T follicular helper cell (primary cell): ENCODE data around the gene ZNF628.

Source experiments
- DNase-seq: peaks from one replicate; pipeline ENCODE4 v3.0.0-alpha.2; 2020; ENCODE audit warnings: low read depth

ZNF628 gene

DNA sequence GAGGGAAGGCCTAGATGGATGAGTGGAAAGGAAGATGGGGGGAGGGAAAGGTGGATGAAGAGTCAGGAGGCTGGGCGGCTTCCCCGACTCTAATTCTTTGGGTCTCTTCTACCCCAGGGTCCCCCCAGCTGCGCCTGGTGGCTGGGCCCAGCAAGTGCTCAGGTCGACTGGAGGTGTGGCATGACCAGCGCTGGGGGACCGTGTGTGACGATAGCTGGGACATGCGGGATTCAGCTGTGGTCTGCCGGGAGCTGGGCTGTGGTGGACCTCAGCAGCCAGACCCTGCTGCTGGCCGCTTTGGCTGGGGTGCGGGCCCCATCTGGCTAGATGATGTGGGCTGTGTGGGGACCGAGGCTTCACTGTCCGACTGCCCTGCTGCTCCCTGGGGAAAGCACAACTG lies 21.3 kb downstream of the ZNF628 start:
- no peak for DNase-seq

DNA sequence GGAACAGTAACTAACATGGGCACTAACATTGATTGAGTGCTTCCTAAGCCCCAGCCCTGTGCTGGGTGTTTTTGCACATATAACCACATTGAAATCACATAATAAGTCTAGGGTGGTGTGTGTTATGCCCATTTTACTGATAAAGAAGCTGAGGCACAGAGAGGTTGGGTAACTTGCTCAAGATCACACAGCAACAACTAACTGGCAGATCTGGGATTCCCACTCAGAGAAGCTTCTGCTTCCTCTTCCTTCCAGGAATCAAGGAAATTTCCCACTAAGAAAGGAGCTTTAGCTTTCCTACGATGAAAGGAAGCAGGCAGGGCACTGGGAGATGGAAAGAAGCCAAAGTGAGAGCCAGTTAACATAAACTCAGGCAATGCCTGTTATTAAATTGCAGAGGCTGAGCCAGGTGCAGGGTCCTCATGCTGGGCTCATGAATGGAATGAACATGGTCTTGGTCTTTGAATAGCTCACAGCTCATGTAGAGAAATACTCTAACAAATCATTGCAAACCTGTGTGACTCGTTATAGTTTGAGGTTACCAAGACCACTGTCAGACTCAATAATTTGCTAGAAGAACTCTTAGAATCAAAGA lies 21.9 kb downstream of the ZNF628 start:
- DNase-seq: no peak

DNA sequence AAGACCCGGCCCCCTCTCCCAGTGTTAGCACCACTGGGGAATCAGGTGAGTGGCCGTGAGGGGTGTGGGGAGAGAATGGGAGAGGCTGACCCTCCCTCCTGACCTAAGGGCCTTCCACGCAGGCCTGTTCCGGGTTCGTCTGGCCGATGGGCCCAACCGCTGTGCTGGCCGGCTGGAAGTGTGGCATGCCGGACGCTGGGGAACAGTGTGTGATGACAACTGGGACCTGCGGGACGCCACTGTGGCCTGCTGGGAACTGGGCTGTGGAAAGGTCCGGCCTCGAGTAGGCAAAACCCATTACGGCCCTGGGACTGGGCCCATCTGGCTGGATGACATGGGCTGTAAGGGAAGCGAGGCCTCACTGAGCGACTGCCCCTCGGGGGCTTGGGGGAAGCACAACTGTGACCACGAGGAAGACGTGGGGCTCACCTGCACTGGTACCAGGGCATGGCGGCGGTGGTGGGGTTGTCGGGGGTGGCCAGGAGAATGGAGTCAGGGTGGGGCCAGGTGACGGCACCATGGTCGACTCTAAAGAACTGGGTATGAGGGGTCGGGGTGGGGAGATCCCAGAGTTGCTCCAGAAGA lies 24.0 kb downstream of the ZNF628 start:
- no peak for DNase-seq

DNA sequence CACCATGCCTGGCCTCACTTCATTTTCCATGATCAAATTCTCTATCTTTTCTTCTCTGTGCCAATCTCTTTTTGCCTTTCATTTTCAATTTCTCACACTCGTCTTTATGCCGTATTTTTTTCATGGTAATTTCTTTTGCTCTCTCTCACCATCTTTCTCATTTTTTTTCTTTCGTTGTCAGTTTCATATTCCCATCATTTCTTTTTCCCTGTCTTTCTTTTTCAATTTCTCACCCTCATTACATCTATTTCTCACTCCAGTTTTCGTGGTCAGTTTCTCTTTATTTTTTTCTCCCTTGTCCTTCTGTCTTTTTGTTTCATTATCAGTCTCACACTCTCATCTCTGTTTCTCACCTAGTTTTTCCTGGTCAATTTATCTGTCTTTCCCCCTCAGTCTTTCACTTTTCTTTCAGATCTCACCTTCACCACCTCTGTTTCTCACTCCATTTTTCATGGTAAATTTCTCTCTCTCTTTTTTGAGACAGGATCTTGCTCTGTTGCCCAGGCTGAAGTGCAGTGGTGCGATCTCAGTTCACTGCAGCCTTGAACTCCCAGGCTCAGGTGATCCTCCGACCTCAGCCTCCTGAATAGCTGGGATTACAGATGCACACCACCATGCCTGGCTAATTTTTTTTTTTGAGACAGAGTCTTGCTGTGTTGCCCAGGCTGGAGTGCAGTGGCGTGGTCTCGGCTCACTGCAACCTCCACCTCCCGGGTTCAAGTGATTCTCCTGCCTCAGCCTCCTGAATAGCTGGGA lies 26.0 kb downstream of the ZNF628 start:
- no peak for DNase-seq

GRCh38 chr19:55503157-55503501 lies 26.7 kb downstream of the ZNF628 start:
- DNase-seq: no peak

- DNase-seq: peak; percentile 85
Measured at GRCh38 chr19:55503502-55504251, 27.3 kb downstream of the ZNF628 start.

DNA sequence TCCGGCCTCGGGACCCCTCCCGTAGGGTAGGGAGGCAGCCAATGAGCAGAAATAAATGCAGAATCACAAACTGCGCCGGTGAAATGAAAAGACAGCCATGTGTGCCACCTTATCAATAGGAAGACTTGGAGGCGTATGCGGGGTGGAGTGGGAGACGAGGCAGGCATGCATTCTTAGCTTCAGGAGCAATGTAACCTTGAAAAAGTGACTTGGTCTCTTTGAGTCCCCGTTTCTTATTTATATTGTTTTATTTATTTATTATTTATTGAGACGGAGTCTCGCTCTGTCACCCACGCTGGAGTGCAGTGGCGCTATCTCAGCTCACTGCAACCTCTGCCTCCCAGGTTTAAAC lies 27.8 kb downstream of the ZNF628 start:
- no peak for DNase-seq

DNA sequence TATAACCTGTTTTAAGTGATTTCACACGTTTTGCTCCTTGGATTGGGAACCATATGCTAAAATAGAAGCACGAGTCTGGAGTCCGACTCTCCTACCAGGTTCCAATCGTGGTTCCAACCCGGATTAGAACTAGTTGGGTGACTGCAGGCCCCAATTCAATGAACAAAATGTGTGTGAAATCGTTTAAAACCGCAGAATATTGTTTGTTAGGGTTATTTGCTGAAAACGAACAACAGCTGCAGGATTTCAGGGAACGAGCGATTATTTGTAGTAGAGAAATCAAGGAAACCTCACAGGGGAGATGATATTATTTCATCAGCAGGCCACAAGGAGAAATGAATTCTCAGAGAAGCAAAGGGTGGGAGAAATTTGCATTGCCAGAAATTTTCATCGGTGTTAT lies 28.6 kb downstream of the ZNF628 start:
- no peak for DNase-seq

- DNase-seq: no peak
Measured at GRCh38 chr19:55508120-55508519, 31.7 kb downstream of the ZNF628 start.

- peak; percentile 83 for DNase-seq
Measured at GRCh38 chr19:55516878-55517620, 40.6 kb downstream of the ZNF628 start.

GRCh38 chr19:55519451-55520311 lies 43.3 kb downstream of the ZNF628 start:
- DNase-seq: no peak

- DNase-seq: no peak
Measured at GRCh38 chr19:55520691-55521292, 44.4 kb downstream of the ZNF628 start.

DNA sequence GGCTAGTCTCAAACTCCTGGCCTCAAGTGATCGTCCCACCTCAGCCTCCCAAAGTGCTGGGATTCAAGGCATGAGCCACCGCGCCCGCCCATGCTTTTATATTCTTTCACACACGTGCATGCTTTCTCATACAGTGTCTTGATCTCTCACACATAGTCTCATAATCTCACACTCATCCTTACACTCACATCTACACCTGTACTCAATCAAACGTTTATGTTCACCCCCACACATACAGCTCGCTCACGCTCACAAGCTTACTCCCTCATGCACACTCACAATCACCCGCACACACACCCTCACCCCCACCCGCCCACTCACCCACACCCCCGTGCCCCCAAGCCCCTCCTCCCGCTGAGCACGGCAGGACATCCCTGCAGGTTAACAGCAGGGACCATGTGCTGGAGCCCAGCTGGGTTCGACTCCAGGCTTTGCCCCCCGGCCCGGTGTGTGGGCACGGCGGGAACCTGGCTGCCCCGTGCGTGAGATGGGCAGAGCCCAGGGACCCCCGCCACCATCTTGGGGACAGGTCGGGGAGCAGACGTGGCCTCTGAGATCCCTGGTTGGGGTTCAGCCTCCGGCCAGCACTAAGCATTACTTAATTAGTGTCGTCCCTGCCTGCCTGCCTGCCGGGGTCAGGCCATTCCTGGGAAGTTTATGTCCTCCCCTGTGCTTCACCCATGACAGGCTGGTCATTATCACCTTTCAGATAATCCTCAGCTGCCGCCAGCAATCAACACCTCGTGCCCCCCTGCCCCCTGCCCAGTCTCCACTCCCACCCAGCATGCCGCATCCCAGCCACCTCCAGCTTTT lies 49.1 kb downstream of the ZNF628 start:
- no peak for DNase-seq

DNA sequence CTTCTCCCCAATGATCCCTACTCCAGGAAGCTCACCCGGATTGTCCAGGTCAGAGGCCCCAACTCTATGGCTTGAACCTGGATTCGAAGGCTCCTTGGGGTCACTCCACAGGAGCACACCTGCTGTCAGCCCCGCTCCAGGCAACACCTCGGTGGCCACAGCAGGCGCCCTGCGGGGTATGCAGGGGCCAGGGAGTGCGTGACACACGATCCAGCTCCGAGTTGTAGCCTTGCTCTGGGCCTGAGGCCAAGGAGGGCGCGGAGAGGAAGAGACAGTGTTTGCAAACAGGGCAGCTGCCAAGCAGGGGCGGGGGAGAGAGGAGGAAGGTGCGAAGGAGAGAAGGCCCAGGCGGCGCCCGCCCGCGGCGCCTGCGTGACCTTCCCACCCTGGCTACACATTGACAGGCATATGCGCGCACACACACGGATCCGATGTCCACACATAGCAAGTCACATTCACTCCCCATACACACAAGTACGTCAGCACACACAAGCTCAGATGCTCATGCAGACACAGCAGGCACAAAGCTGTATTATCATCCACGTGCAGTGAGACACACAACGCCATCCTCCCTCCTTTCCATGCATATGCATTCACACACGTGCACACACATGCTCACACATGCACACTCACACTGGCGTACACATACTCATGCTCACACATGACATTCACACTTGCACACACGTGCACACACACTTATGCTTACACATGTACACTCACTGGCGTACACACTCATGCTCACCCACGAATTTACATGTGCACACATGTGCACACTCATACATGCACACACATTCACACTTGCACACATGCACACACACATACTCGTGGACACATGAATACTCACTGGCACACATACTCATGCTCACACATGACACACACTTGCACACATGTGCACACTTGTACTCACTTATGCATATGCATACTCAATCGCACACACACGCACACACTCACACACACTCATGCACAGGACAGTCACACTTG lies 50.1 kb downstream of the ZNF628 start:
- no peak for DNase-seq

- DNase-seq: no peak
Measured at GRCh38 chr19:55527197-55528029, 51.0 kb downstream of the ZNF628 start.

- DNase-seq: no peak
Measured at GRCh38 chr19:55528030-55528803, 51.8 kb downstream of the ZNF628 start.

- no peak for DNase-seq
Measured at GRCh38 chr19:55529636-55530234, 53.3 kb downstream of the ZNF628 start.
